GM15510 (cell line): ENCODE results near the gene CYP24A1.

Experiments used
- POLR2A ChIP-seq: IDR thresholded peaks from 3 replicates; pipeline ENCODE4 v1.6.1; 2011; ENCODE audit warnings: borderline replicate concordance; ENCODE audit not compliant: insufficient read length; ENCODE audit errors: extremely low read depth

Gene CYP24A1

DNA sequence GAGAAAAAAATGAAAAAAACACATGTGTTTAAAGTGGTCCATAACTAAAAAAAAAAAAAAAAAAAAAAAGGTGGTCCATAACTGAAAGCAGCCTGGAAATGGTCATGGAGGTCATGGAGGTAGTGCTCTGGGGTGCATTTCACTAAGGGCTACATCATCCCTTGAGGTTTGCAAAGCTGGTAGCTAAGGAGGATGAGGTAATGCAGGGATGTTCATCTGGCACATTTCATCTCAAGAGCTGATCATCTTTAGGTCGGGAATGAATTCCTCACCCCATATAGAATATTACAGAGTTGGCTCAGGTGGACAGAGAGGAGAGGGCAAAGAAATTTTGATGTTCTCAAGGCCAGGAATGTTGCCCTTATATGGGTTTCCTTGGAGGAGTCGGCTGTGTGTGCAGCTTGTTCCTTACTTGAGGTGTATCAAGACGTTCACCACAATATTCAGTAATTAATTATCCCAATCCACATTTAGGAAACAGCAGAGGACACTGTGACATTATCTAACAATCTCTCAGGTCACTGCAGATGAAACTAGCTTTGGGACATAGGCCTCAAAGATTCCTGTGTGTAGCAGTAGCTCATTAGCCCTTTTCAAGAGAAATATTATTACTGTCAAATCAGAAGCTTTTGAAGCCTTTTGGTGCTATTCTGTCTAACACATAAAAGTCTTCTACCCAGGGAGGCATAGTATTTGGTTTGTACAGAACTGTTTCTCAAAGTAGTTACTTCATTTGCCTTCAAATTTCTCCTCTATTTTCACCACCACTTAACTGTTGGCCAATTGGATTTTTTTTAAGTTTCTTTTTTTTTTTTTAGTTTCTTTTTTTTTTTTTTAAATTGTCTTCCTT lies 46.8 kb downstream of the CYP24A1 start:
- TF ChIP-seq POLR2A = no peak

- no peak for TF ChIP-seq POLR2A
These were observed 50.1 kb downstream of the CYP24A1 start for GRCh38 chr20:54123587-54124180.

- no peak for TF ChIP-seq POLR2A
These were observed 50.9 kb downstream of the CYP24A1 start for GRCh38 chr20:54122681-54123586.

- no peak for TF ChIP-seq POLR2A
These were observed 51.6 kb downstream of the CYP24A1 start for GRCh38 chr20:54122189-54122588.

GRCh38 chr20:54119744-54120143 lies 54.0 kb downstream of the CYP24A1 start:
- TF ChIP-seq POLR2A = no peak

DNA sequence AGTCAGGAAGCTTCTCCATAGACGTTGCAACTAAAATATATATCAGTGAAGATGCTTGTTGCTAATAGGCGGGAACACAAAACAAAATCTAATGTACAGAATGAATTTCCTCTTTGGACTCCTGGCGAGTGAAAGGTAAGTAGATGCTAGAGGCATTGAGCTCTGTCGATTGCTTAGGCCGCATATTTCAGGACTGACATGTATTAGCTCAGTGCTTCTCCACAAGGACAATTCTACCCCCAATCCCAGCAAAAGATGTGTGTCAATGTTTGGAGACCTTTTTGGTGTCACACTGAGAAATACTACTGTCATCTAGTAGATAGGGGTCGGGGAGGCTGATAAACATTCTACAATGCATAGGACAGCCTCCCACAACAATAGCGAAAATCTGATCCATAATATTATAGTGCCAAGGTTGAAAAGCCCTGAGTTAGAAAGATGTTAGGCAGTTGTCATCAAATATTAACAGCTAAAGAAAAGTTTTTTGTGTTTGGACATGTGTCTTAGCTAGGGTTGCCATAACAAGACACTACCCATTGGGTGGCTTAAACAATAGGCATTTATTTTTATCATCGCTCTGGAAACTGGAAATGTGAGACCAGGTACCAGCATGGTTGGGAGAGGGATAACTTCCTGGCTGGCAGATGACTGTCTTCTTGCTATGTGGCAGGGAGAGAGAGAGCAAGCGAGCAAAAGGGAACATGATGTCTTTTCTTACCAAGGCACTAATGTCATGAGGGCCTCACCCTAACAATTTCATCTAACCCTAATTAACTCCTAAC lies 55.4 kb downstream of the CYP24A1 start:
- no peak for TF ChIP-seq POLR2A

DNA sequence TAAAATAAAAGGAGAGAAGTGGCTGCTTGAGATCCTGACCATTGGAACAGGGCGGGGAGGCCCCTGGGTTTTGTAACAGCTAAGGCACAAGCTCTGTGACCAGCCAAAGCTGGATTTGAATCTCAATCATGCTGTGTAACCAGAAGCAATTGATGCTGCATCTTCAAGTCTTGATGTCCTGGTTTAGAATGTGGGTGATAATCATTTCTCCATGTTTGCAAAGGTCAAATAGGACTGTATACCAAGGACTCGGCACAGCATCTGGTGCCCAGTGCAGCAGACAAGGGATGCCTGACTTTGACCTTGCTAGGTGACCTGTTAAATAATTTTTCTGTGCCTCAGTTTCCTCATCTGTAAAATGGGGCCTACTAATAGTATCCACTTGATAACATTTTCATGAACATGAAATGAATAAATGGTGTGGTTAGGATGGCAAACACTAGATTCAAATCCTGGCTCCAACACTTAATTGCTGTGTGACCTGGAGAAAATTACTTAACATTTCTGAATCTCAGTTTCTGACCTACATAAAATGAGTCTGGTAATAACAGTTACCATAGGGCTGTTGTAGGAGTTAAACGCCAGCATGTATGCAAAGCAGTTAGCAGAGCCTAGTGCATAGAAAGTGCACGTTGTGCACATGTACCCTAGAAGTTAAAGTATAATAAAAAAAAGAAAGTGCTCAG lies 57.1 kb downstream of the CYP24A1 start:
- no peak for TF ChIP-seq POLR2A

- TF ChIP-seq POLR2A = no peak
These were observed 58.5 kb downstream of the CYP24A1 start for GRCh38 chr20:54115172-54115854.

DNA sequence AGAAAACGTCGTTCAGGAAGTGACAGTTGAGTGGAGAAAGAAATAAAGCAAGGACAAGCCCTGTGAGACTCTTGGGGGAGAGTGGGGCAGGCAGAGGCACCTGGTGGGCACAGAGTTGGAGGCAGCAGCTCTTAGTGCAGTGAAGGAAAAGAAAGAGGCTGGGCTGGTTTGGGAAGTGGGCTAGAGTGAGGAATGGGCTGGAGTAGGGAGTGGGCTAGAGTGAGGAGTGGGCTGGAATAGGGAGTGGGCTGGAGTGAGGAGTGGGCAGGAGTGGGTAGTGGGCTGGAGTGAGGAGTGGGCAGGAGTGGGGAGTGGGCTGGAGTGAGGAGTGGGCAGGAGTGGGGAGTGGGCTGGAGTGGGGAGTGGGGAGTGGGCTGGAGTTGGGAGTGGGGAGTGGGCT lies 59.7 kb downstream of the CYP24A1 start:
- TF ChIP-seq POLR2A = no peak

DNA sequence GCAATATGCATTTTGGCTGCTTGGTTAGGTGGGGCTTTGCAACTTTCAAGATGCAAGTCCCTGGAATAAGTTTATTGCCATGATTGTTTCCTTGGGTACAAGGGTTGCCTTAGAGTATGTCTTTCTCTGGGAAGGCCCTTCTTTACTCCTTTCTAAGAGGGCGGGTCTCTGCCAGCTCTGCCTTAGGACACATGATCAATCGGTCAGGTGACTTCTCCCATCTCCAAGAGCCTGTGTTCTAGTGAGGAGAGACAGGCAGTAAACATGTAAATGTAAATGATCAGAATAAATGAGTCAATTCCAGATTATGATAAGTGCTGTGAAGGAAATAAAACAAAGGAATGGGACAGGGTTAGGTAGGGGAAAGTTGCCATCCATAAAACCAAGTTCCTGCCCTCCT lies 60.2 kb downstream of the CYP24A1 start:
- TF ChIP-seq POLR2A = no peak

GRCh38 chr20:54112221-54112884 lies 61.4 kb downstream of the CYP24A1 start:
- no peak for TF ChIP-seq POLR2A

- TF ChIP-seq POLR2A = no peak
These were observed 62.3 kb downstream of the CYP24A1 start for GRCh38 chr20:54111460-54111859.

- no peak for TF ChIP-seq POLR2A
These were observed 63.3 kb downstream of the CYP24A1 start for GRCh38 chr20:54110457-54110856.
